ENCODE data around the gene UBE2C. TPM values are rescaled to one million over a fixed set of nuclear protein-coding genes. Genes with fewer than 3 reads are reported as not detected.

Gene UBE2C
- total RNA-seq, 1 experiment from 2014 or later, result 249 TPM

DNA sequence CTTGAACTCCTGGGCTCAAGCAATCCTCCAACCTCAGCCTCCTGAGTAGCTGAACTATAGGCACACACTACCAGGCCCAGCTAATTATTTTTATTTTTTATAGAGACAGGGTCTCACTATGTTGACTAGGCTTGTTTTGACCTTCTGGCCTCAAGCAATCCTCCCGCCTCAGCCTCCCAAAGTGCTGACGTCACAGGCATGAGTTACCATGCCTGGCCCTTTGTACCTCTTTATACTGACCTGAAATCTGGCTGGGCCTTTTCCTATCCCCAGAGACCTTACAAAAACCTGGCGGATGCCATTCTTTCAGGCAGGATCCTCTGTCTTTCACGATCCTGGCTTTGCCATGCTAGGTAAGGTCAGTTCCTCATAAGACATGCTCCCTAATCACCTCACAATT, 32.3 kb upstream of the UBE2C start:
- ATAC-seq, result no peak
- no peaks in the 10 kb centered on the region for H3K27me3 Mint-ChIP-seq (ENCODE audit: low read depth)
- POLR2A ChIA-PET, result interaction anchor here (0.6 kb wide), 1 partner anchor 459 kb away, joined by 3 read pairs; no protein-coding TSS in a partner anchor

DNA sequence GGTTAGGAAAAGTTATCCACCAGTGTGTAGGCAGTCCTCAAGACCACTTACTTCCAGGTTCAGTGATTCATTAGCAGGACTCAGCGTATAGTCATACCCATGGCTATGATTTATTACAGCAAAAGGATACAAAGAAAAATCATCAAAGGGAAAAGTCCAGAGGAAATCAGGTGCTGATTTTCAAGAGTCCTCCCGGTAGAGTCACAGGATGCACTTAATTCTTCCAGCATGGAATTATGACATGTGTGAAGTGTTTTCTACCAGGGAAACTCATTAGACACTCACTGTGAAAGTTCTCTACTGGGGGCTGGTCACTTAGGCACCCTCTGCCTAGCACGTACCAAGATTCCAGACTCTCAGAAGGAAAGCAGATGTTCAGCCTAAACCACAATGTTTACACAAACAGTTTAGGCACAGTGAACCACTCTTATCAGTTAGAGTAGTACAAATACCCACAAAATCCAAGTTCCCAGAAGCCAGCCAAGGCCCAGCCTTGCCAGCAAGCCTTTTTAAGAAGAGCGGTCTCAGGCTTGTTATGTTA, 31.0 kb upstream of the UBE2C start:
- CTCF ChIA-PET, result interaction anchor here (1.2 to 1.5 kb wide), 2 partner anchors 10 to 336 kb away, joined by 3 to 11 read pairs; no protein-coding TSS in a partner anchor
- Mint-ChIP-seq H3K4me1 (no peaks in the 10 kb centered on the region), H3K4me3 (no peak overlapping the region), H3K9me3 (no peaks in the 10 kb centered on the region), H3K36me3 (no peaks in the 10 kb centered on the region), H3K27me3 (ENCODE audit: low read depth) (no peaks in the 10 kb centered on the region), H3K27ac (no peak overlapping the region)
- POLR2A ChIA-PET, result no interaction called here
- DNase-seq (ENCODE audit: low spot score), result no peak
- no peak for ATAC-seq
- TF ChIP-seq IRF2 (CRISPR knock-in tag; IDR thresholded peaks at IDR 0.05; ENCODE audit: borderline replicate concordance, low read depth) (no peak), ATF1 (CRISPR knock-in tag; IDR thresholded peaks at IDR 0.05) (no peak), USF1 (CRISPR knock-in tag; IDR thresholded peaks at IDR 0.05) (no peak), MYBL2 (CRISPR knock-in tag; IDR thresholded peaks at IDR 0.05) (no peak), CDX4 (CRISPR knock-in tag; IDR thresholded peaks at IDR 0.05; ENCODE audit: borderline replicate concordance) (no peak), RORB (CRISPR knock-in tag; IDR thresholded peaks at IDR 0.05) (no peak)
- TF ChIP-seq, protein P1, sequence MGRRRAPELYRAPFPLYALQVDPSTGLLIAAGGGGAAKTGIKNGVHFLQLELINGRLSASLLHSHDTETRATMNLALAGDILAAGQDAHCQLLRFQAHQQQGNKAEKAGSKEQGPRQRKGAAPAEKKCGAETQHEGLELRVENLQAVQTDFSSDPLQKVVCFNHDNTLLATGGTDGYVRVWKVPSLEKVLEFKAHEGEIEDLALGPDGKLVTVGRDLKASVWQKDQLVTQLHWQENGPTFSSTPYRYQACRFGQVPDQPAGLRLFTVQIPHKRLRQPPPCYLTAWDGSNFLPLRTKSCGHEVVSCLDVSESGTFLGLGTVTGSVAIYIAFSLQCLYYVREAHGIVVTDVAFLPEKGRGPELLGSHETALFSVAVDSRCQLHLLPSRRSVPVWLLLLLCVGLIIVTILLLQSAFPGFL (CRISPR knock-in tag; IDR thresholded peaks at IDR 0.05; ENCODE audit: borderline replicate concordance), result no peak
- TF ChIP-seq, protein P2, sequence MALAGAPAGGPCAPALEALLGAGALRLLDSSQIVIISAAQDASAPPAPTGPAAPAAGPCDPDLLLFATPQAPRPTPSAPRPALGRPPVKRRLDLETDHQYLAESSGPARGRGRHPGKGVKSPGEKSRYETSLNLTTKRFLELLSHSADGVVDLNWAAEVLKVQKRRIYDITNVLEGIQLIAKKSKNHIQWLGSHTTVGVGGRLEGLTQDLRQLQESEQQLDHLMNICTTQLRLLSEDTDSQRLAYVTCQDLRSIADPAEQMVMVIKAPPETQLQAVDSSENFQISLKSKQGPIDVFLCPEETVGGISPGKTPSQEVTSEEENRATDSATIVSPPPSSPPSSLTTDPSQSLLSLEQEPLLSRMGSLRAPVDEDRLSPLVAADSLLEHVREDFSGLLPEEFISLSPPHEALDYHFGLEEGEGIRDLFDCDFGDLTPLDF (CRISPR knock-in tag; IDR thresholded peaks at IDR 0.05), result no peak
- TF ChIP-seq, protein P3, sequence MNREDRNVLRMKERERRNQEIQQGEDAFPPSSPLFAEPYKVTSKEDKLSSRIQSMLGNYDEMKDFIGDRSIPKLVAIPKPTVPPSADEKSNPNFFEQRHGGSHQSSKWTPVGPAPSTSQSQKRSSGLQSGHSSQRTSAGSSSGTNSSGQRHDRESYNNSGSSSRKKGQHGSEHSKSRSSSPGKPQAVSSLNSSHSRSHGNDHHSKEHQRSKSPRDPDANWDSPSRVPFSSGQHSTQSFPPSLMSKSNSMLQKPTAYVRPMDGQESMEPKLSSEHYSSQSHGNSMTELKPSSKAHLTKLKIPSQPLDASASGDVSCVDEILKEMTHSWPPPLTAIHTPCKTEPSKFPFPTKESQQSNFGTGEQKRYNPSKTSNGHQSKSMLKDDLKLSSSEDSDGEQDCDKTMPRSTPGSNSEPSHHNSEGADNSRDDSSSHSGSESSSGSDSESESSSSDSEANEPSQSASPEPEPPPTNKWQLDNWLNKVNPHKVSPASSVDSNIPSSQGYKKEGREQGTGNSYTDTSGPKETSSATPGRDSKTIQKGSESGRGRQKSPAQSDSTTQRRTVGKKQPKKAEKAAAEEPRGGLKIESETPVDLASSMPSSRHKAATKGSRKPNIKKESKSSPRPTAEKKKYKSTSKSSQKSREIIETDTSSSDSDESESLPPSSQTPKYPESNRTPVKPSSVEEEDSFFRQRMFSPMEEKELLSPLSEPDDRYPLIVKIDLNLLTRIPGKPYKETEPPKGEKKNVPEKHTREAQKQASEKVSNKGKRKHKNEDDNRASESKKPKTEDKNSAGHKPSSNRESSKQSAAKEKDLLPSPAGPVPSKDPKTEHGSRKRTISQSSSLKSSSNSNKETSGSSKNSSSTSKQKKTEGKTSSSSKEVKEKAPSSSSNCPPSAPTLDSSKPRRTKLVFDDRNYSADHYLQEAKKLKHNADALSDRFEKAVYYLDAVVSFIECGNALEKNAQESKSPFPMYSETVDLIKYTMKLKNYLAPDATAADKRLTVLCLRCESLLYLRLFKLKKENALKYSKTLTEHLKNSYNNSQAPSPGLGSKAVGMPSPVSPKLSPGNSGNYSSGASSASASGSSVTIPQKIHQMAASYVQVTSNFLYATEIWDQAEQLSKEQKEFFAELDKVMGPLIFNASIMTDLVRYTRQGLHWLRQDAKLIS (CRISPR knock-in tag; IDR thresholded peaks at IDR 0.05; ENCODE audit: borderline replicate concordance), result no peak

More for the DNA sequence above, 32.3 kb upstream of the UBE2C start:
- no peaks in the 10 kb centered on the region for H3K4me1 Mint-ChIP-seq
- no peak overlapping the region for H3K4me3 Mint-ChIP-seq
- no peak for DNase-seq (ENCODE audit: low spot score)
- no peaks in the 10 kb centered on the region for H3K36me3 Mint-ChIP-seq
- TF ChIP-seq, protein P4, sequence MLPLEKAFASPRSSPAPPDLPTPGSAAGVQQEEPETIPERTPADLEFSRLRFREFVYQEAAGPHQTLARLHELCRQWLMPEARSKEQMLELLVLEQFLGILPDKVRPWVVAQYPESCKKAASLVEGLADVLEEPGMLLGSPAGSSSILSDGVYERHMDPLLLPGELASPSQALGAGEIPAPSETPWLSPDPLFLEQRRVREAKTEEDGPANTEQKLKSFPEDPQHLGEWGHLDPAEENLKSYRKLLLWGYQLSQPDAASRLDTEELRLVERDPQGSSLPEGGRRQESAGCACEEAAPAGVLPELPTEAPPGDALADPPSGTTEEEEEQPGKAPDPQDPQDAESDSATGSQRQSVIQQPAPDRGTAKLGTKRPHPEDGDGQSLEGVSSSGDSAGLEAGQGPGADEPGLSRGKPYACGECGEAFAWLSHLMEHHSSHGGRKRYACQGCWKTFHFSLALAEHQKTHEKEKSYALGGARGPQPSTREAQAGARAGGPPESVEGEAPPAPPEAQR (CRISPR knock-in tag; IDR thresholded peaks at IDR 0.05), result no peak
- TF ChIP-seq TEAD4 (CRISPR knock-in tag; IDR thresholded peaks at IDR 0.05) (no peak), ATF6 (CRISPR knock-in tag; IDR thresholded peaks at IDR 0.05) (no peak), E2F5 (CRISPR knock-in tag; IDR thresholded peaks at IDR 0.05) (no peak), NR2C2 (CRISPR knock-in tag; IDR thresholded peaks at IDR 0.05) (no peak), RORB (CRISPR knock-in tag; IDR thresholded peaks at IDR 0.05) (no peak), ZBTB21 (CRISPR knock-in tag; IDR thresholded peaks at IDR 0.05; ENCODE audit: borderline replicate concordance) (no peak), ETV6 (CRISPR knock-in tag; IDR thresholded peaks at IDR 0.05) (no peak), ZNF232 (CRISPR knock-in tag; IDR thresholded peaks at IDR 0.05) (no peak), SMAD3 (CRISPR knock-in tag; IDR thresholded peaks at IDR 0.05; ENCODE audit: borderline replicate concordance) (no peak), ZNF138 (CRISPR knock-in tag; conservative IDR thresholded peaks at IDR 0.05) (no peak)
- H3K9me3 Mint-ChIP-seq, result no peaks in the 10 kb centered on the region
- CTCF ChIA-PET, result interaction anchor here (0.7 to 1.5 kb wide), 3 partner anchors 9 to 335 kb away, joined by 3 to 11 read pairs (median 3); no protein-coding TSS in a partner anchor
- no peak overlapping the region for H3K27ac Mint-ChIP-seq
